Eye (tissue), 1 donor: ENCODE measurements around the gene FMNL2.

Experiments
- DNase-seq: peaks from one replicate; pipeline ENCODE4 v3.0.0-alpha.2; 2015

FMNL2 gene

DNA sequence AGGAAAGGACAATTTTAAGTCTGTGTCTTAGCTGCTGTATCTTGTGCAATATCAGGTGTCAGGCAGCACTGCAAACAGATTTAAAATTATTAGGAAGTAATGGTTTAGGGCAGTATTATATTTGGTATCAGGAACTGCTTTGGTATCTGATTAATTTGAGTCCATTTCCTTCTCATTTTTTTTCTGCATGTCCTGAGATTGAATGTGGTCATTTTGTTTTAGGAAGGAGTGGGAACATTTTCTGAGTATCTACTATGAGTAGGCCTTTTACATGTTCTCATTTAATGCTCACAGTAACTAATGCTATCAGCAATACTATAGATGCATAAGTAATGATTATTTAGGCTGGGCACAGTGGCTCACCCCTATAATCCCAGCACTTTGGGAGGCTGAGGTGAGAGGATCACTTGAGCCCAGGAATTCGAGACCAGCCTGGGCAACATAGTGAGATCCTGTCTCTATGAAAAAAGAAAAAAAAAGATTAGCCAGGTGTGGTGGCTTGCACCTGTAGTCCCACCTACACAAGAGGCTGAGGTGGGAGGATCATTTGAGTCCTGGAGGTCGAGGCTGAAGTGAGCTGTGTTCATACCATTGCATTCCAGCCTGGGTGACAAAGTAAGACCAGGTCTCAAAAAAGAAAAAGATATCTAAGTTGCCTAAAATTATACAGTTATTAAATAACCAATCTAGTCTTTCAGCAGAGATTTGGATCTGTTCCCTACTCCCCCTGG, 4.7 kb downstream of the FMNL2 start:
- no peak for DNase-seq

DNA sequence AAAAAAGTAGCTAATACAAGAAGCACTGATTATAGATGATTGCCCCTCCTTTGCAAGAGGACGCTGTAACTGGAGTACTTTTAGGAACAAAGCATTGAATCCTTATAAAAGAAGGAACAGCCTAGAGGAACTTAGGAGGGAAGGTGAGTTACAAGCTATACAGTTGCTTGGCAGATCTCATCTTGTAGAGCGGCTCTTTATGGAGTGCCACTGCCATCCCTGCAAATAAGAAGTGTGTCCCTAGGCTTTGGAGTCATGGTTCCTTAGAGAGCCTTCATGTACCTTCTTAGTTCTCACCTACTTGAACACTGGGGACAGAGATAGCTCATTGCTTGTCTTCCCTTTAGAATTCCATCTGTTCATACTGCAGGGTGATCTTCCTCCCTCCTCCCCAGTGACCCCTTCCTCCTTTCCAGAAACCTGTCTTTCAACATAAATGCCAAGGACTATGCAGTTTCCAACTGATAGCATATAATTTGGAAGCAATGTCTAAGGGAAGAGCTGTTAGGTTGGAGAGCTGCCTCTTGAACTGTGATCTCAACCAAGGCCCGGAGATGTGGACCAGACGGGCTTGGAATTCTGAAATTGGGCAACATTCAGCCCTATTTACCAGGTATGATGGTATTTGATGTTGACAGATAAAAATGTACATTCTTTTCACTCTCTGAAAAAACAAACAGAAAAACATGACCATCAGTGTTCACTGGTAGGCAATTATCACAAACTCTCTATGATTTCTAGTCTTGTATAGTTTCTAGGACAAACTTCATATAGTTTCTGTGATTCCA, 7.5 kb downstream of the FMNL2 start:
- no peak for DNase-seq

DNA sequence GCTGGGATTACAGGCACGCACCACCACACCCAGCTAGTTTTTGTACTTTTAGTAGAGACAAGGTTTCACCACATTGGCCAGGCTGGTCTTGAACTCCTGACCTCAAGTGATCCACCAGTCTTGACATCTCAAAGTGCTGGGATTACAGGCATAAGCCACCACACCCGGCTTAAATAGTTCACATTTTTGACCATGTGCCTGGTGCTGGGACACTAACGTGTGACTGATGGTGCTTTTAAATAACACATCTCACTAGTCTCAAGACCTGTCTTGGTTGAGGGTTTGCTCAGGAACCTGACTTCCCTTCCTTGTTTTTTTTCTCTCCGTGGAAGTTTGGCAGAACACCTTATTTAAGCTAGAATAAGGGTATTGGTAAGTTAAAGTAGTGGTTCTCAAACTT, 8.5 kb downstream of the FMNL2 start:
- no peak for DNase-seq

DNA sequence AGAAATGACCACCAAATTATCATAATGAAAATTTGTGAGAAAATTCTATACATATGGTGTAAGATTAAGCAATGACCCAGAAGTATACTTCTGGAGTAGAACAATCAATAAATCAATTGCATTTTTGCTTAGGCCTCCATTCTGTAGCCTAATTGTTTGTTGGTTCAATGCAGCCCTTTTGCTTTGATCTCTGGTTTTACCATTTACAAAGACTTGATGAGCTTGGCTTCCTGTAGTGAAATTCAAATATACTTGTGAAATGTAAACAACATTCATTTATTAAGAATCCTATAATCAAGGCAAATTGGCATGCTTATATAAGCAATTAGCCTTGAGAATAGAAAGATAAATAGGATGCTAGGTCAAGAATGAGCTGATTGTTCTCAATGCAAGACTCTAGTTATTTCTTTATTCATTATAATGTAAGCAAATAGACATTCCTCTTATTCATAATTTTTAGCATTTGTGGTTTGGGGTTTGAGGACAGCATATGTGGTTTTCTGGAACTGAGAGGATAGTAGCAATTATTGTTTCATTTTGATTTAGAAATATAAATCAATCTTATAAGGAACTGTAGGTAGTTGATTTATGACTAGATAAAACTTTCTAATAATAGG, 9.7 kb downstream of the FMNL2 start:
- no peak for DNase-seq

DNA sequence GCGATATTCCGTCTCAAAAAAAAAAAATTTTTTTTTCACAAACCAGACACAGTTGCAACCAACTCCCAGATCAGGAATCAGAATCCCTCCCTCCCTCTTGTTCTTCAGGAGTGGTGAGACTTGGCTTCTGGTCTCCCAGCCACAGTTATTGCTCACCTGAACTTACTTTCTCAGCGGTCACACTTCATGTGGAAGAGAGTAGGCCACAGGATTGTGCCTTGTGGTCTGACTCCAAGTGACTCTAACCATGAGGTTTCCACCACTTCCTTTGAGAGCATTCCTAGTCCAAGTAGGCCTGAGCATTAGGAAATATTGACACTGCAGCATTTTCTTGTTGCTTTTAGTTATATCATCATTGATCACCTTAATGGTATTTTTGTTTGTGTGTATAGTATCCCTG, 12.1 kb downstream of the FMNL2 start:
- DNase-seq: no peak

DNA sequence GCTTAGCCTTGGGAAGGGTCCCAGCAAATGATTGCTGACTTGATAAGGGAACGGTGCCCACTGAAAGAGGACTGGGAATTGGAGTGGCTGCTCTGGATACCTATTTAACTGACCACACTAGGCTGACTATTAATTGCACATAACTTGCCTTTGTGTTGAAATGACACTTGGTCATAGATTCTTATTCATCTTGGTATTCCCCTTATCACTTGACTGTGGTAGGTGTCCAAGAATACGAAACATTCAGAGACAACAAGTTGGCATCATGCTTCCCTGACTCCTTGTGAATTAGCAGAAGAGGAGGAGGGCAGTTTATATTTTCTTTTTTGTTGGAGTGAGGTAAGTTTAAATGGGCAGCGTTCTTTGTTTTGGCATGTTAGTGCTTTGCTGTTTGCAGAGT, 13.4 kb downstream of the FMNL2 start:
- DNase-seq: no peak

DNA sequence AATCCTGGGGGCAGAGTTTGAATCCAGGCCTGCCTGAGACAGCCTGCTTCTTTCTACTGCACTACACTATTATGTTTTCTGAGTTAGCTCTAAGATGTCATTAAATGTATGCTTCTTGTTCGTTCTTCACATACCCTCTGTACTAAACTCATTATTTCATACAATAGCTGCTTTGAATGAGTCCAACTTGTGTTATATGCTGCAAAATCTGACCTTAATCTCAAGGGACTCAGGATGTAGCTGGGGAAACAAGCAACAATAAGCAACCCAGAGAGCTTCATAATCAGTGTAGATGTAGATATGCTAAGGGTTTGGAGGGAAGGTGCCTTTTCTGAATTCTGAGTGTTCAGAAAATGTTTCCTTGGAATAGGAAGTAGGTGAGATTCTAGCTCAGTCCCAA, 14.4 kb downstream of the FMNL2 start:
- no peak for DNase-seq

DNA sequence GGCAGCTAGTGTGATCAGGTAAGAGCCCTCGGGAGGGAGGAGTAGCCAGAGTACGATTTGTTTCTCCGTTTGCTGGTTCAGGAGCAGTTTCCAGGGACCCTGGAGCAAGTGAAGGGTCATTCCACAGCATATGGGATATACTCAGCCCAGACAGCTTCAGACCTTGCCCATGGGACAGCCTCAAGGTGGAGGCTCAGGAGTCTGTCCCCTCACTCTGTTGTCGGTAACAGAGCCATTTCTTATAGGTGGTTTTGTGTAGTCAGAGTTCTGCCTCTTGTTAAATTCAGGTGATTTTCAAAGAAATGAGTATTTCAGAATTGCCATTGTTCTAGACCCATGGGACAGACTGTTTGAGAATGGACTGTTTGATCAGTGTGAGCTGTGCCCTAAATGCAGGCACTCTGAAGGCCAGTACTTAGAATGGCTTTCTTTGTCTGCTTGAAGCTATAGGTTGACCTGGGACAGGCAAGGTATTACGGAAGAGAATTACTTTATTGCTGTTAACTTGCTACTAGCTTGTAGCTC, 15.2 kb downstream of the FMNL2 start:
- no peak for DNase-seq

DNA sequence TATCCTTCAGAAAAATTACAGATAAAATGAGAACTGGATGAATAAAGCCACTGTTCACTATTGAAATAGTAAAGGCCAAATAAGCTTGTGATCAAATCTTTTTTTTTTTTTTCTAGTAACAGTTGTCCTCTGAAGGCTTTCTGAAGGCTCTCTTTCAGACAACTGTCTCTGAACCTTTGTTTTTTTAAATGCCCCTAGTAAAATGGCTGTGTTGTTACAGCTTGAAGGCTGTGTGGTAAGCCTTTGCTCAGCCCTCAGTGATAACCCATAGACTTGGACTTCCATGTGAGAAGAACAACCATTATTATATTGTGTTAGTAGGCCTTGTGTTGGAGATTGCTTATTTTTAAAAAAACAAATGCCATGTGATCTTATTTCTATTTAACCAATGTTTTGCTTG, 17.6 kb downstream of the FMNL2 start:
- DNase-seq: no peak

DNA sequence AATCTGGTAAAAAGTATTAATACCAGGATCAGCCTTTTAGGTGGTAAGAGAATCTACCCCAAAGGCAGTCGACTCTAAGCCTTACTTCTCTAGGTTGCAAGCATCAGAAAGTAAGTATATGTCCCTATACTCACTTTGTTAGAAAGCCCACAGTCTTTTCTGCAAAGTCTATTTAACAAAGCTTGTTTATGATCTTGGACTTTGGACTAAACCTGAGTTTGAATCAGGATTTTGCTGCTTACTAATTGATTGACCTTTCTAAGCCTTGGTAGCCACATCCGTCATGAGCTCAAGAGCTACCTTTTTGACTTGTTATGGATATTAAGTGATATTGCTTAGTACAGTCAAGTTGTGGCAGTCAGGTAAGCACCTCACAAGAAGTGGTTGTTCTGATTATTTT, 18.4 kb downstream of the FMNL2 start:
- DNase-seq: no peak

DNA sequence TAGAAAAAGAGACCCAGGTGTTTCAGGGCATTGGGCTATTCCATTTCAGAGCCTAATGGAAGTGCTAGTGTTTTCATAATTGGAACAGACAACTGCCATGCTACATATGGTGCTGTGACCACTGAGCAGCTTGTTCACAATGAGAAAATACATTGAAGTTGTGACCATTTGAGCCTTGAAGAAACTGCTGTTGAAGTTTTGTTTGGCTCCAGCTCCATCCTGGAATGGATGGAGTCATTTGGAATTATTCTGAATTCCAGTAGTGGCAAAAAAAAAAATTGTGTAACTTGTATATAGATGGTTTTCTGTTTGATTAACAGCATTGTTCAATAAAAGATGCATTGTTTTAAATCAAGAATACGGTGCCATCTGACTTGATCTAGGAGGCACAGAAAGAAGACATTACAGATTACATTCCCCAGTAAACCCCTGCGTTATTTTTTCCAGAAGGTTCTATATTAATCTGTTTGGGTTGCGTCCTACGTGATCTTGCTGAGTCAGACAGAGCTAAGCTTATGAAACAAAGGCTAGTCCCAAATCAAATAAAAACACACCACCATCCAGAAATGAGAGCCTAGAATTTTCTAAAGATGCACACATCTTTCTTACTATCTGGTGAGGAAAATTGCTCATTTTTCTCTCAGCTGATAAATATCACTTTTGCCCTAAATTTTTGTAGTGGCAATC, 19.2 kb downstream of the FMNL2 start:
- no peak for DNase-seq

DNA sequence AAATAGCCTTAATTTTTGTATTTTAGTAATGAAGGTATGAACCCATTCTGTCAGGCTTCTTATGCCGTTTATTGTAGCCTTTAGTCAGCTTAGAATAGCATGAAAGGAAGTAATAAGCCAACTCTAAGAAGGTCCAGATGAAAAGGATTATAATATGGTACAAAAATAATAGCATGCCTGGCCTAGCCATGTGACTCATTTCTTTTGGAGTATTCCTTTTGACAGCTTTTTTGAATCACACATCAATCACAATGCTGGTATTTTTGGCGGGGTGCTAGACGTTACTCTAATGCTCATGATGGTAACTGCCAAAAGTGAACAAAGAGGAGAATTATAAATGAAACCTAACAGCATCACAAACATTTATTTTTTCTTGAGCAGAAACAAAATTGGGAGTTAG, 19.9 kb downstream of the FMNL2 start:
- DNase-seq: peak; percentile 33

DNA sequence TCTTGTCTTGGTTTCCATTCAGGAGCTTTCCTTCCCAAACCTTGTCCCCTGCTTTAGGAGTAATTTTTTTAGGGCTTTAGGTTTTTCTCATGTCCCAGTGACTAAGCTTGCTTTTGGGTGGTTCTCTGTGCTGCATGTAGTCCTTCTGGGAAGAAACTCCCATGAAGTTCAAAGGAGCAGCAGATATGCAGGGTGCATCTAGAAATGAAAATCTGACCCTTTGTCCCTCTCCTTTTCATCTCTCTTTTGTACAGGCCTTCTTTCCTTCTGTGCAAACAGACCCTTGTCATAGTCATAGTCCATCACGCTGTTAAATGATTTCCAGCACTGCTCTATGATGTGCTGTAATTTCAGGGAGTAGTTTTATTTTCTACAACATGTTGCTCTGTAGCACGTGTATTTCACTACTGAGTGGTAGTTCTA, 20.4 kb downstream of the FMNL2 start:
- no peak for DNase-seq

DNA sequence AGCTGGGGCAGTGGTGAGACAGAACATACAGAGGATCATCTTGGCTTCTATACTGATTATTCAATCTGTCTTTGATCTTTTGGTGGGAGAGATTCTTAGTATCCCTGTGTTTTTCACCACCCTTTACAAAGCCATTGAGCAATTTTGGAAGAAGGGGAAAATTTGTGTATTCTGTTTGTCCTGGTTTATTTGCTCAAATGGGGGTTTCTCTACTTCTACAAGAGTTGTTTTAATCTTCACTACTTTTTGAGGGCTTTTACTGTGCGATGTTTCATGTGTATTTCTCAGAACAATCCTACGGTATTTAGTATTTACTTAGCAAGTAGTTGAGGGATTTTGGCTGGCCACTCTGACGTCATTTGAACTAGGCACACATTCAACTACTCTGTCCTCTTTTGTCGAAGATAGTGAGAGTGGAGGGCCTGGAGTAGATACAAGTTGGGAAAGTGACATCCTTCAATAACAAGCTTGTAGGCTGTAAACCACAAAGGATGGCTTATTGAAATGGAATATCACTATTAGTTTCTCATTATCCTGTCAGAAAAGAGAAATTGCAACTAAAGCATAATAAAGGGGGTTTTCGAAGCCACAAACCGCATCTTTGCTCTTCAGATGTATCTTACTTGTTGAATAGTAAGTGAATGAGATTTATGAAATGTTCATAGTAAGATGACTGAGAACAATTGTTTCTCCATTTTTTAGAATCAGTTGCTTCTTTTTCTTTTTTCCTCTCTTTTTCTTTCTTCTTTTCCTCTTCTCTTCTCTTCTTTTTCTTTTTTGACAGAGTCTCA, 24.8 kb downstream of the FMNL2 start:
- DNase-seq: no peak

DNA sequence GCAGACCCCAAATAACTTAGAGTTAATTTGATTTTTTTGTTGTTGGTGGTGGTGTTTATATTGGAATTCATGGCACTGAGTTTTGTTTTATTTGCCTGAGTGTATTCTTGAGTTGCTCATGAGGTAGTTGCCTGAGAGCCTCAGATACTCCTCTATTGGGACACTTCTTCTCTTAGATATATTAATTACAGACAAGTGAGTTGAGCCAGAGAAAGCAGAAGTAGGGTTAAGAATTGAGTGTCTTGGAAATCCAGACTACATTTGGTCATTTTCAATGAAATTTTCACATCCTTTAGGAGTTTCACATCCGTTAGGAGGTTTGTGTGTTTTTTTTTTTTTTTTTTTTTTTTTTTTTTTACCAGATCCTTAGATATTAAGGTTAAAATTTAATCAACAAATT, 29.0 kb downstream of the FMNL2 start:
- no peak for DNase-seq

DNA sequence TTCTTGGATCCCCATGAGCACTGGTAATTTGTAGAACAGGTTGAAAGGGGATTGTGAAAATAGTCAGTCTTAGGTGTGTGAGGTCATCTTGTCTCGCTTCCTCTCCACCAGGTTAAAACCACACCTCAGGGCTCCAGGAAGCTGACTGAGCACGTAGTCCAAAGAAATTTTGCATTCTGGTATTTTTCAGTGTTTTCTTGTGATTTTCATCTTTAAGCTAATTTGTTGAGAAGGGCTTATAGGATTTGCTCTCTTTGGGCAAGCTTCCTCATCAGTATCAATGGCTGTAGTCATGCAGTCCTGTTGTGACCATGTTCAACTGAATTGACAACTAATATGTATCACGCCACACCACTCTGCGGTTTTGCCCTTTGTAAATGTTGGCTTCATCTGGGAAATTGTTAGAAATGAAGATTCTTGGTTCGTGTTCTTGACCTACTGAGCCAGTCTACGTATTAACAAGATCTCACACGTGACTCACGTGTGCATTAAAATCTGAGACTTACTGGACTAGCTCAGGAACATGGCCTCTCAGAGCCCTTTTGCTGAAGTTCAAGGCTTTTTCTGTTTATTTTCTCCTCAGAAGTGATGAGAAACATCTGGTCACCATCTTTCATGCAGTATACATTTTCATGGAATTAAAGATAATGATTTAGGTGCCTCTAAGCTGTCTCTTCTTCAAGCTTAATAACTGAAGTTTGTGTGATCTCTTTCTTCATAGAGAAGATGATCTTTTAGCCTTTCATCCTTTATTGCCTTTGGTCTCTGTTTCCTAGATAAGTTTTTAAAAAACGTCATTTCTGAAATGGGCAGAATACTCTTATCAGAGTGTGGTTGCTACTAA, 32.8 kb downstream of the FMNL2 start:
- no peak for DNase-seq

DNA sequence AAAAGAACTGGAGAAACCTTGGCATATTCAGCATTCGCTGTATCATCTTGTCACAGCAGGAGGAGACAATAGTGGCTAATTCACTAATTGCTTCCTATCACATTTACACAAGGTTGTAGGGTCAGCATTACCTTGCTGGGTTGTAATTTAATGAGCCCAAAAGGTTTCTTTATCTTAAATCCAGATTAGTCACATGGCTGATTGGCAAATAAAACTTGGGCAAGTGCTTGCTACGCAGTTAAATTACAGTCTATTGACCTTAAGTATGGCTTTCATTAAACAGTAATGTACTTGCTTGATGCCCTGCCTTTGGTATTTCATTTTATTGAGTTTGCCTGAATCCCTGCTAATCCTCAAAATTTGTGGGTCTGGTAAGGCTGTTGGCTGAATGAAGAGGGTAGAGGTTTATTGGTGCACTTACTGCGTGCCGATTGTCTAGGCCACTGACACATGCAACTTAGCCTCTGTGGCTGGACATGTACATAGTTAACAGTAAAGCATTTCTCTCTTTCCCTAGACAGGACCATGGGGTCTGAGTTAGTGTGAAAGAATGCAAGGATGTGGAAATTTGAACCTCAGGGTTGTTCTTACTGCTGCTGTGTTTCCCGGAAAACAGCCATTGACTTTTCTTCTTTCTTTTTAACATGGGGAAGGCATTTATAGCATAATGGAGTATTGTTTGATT, 34.3 kb downstream of the FMNL2 start:
- DNase-seq: peak; percentile 24

DNA sequence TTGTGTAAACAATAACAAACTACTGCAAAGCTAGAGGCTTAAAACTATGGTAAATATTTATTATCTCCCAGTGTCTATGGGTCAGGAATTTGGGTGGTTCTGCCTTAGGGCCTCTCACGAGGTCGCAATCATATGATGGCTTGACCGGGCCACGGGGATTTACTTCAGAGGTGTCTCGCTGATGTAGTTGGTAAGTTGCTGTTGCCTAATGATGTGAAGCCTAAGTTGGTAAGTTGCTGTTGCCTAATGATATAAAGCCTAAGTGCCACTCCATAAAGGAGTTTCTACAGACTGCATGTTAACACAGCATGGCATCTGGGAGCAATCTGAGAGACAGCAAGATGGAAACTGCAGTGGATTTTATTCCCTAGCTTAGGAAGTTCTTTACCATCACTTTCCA, 35.8 kb downstream of the FMNL2 start:
- no peak for DNase-seq

DNA sequence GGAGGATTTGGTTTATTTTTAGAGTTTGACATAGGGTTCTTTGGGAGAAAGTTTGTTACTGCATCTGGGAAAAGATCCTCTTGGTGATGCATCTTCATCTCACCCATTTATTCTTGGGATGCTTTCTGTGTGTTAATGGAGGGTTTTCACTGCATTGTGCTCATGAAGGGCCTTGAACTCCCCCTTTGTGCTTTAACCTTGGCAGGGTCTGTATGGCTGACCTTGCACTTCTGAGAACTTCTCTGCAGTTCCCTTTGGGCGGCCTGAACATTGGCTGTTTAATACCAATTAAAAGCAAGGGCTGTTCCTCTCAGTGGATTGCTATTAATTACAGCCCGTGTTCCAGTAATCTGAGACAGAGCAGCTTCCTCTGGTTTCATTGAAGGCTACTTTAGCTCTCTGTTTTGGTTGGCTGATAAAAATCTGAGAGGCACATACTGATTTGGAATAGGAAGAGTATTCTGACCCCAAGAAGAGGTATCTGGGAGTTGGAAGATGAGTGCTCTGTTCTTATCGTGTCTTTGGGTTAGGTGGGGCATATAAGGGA, 37.5 kb downstream of the FMNL2 start:
- DNase-seq: no peak

DNA sequence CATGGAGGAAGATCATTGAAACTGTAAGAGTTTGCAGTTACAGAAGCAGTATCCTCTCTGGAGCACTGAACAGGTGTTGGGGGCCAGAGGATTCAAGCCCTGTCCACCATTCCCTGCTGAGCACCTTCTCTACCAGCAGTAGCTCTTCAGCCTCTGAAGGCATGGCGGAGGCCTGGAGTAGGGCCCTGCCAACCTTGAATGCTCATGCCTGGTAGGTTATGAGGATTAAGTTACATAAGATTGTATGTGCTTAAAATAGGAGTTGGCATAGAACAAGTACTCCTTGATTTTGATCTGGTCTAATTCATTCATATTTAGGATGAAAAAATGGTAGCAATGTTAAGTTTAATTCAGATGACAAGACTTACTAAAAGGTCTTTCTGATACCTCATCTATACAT, 40.2 kb downstream of the FMNL2 start:
- DNase-seq: no peak

DNA sequence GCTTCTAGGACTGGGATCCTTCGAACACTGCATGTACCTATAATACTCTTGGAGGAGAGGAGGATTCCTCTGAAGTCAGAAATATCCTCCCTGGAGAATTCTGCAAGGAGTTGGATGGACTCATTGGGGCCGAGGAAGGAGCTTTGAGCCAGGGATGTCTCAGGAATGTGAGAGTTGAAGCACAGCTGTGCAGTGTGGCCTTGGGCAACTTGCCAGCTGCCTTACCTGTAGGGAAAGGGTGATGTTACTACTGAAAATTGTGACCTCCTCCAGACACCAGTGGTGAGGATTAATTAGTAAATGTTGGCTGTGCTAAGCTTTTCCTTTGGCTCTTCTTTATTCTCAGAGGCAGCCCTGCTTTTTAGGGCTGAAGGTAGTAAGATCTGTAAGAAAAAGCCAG, 41.4 kb downstream of the FMNL2 start:
- DNase-seq: no peak
